GM10248 (cell line): ENCODE data around the gene SMG5.

Source experiments
- CTCF ChIA-PET: fragments of 300-600 bp; sonication (Branson Sonifier 250); formaldehyde crosslinking; extraction: SDS; loops from one replicate; lab custom pipeline; 2021; ENCODE audit warnings: antibody characterized with exemption; lab: Yijun Ruan, JAX
- POLR2A ChIA-PET: fragments of 350-650 bp; sonication (Branson Sonifier 250); formaldehyde crosslinking; extraction: SDS; loops from one replicate; lab custom pipeline; 2020; ENCODE audit warnings: antibody characterized with exemption; lab: Yijun Ruan, JAX
- DNase-seq: peaks from one replicate; pipeline ENCODE4 v3.0.0; 2012; ENCODE audit errors: extremely low spot score
- TF ChIP-seq, protein P1 (sequence below): IDR thresholded peaks from 2 replicates; pipeline ENCODE4 v1.5.1; 2012; ENCODE audit warnings: mild to moderate bottlenecking, low read depth; ENCODE audit errors: extremely low read depth, missing control alignments, control extremely low read depth

SMG5 gene

DNA sequence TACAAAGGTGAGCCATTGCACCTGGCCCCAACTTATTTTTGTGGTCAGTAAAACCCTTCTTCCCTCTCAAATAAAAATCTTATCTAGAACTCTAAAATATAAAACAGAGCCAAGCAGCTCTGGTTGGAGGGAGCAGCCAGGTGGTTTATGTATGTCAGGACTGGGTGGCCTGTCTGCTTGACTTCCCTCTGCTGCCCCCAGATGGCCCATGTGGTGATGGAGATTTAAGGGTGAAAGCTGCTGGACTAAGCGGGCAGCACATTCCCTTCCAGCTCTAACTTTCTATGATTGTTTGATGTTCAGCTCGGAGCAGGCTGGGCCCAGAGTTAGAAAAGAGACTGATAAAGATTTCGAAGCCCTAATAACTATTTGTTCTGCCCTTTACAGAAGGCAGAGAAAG is 22.8 kb downstream of the SMG5 start:
- TF ChIP-seq, protein P1, sequence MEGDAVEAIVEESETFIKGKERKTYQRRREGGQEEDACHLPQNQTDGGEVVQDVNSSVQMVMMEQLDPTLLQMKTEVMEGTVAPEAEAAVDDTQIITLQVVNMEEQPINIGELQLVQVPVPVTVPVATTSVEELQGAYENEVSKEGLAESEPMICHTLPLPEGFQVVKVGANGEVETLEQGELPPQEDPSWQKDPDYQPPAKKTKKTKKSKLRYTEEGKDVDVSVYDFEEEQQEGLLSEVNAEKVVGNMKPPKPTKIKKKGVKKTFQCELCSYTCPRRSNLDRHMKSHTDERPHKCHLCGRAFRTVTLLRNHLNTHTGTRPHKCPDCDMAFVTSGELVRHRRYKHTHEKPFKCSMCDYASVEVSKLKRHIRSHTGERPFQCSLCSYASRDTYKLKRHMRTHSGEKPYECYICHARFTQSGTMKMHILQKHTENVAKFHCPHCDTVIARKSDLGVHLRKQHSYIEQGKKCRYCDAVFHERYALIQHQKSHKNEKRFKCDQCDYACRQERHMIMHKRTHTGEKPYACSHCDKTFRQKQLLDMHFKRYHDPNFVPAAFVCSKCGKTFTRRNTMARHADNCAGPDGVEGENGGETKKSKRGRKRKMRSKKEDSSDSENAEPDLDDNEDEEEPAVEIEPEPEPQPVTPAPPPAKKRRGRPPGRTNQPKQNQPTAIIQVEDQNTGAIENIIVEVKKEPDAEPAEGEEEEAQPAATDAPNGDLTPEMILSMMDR, result peak; percentile 17
- POLR2A ChIA-PET, result no interaction called here
- DNase-seq, result no peak
- CTCF ChIA-PET, result interaction anchor here (0.7 to 4.9 kb wide), 12 partner anchors 9 to 169 kb away, joined by 3 to 24 read pairs (median 4); partner anchors contain the start of genes BGLAP and TMEM79

DNA sequence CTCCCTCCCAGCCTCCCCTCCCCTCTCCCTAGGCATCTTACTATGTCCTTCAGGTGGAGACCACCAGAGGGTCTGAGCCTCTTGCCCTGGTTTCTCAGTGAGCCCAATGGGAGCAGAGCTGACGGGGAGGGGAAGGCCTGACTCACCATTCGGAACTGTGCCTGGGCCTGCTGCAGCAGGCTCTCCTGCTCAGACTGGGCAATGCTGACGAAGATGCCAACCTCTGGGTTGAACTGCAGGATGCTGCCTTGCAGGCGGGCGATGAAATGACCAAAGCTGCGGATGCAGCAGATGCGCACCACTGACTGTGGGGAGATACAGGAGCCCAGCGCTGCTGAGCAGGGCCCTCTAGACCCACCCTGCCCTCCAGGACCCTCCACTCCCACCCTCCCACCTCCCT is 23.8 kb downstream of the SMG5 start:
- ChIA-PET CTCF (interaction anchor here (1.5 to 4.9 kb wide), 5 partner anchors 10 to 168 kb away, joined by 3 to 24 read pairs (median 4); no protein-coding TSS in a partner anchor), POLR2A (no interaction called here)
- TF ChIP-seq, protein P1, result no peak
- no peak for DNase-seq

DNA sequence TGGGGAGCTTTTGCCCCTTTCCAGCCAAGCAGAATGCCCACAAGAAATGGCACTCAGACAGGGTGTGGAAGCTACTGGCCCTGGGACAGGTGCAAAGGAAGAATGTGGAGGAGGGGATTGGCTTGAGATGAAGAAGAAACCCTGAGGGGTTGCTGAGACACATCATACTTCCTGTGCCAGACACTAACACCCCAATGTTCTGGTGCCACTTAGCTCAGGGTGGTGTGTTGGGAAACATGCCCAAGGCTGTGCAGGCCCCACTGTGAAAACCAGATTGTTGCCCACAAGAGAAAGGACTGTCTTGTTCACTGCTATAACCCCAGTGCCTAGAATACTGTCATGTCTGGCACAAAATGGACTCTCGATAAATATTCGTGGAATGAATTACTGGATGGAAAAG is 24.9 kb downstream of the SMG5 start:
- no peak for DNase-seq
- ChIA-PET CTCF (interaction anchor here (0.8 to 1.0 kb wide), 2 partner anchors 12 to 97 kb away, joined by 3 read pairs; no protein-coding TSS in a partner anchor), POLR2A (no interaction called here)
- TF ChIP-seq, protein P1, result no peak

DNA sequence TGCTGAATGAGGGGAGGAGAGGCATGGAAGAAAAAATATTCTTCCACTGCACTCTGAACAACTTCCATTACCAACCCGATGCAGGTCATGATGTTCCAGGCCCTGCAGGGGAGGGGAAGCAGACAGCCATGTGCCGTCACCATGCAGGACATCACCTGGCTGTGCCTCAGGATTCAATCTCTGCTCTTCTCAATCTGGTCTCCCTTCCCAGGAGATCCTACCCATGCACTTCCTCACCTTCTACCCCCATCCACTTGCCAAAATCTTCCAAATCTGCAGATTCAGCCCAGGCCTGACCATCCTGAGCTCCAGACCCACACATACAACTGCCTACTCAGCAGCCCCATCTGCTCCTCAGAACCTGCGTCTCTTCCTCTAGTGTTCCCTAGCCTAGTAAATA is 29.0 kb downstream of the SMG5 start:
- ChIA-PET POLR2A (no interaction called here), CTCF (no interaction called here)
- TF ChIP-seq, protein P1, result no peak

DNA sequence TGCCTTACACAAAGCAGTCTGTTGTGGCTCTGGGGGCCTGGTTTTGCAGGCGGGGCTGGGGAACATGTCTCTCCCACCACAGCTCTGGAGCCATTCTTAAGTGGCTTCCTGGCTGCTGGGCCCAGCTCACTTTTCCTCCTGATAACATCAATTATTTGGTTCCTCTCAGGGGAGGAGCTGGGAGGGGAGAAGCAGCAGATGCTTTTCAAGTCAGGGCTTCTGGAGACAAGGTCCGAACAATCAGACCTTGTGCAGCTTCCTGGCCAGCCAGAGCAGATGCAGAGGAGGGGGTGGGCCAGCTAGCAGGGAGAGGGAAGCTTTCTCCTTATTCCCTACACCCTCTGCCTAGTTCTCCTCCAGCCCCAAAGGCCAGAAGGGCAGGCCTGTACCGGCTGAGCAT is 31.1 kb downstream of the SMG5 start:
- CTCF ChIA-PET, result interaction anchor here (0.8 to 2.3 kb wide), 9 partner anchors 8 to 185 kb away, joined by 3 to 8 read pairs (median 4); partner anchors contain the start of genes BGLAP, PMF1 and SLC25A44
- TF ChIP-seq, protein P1, result no peak
- DNase-seq, result no peak
- POLR2A ChIA-PET, result interaction anchor here (0.6 kb wide), 2 partner anchors 21 to 26 kb away, joined by 10 to 14 read pairs; no protein-coding TSS in a partner anchor

More for the DNA sequence above, 29.0 kb downstream of the SMG5 start:
- DNase-seq, result no peak

DNA sequence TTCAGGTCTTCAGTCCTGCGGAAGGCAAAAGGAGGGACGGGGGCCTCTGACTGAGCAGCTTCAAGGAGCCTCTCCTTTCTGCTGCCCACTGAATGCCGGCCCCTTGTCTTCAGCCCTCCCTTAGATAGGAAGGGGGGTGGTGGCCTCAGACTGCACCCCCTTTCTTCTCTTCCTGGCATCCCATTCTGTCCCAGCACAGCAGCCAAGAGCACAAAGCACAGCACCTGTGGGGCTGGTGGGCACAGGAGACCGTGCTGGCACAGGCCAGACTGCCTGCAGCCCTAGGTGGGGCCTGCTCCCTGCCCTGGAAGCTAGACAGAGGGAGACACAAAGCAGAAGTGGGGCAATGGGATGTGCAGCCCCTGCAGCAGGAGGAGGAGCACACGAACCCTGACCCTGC is 33.0 kb downstream of the SMG5 start:
- ChIA-PET POLR2A (no interaction called here), CTCF (interaction anchor here (2.3 kb wide), 1 partner anchor 10 kb away, joined by 6 read pairs; no protein-coding TSS in a partner anchor)
- TF ChIP-seq, protein P1, result no peak
- DNase-seq, result no peak

DNA sequence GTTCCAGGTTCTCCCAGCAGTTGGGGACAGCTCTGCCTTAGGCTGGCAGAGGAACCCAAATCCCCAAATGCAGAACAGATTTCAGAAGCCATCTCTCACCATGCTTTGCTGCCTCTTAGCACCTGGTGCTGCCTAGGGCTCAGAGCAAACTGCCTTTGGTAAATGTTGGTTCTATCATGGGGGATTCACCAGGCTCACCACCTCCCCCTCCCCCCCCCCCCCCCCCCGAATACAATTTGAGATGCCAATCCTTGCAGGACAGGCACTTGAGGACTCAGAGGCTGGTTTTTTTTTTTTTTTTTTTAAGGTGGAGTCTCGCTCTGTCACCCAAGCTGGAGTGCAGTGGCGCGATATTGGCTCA is 34.3 kb downstream of the SMG5 start:
- DNase-seq, result no peak
- POLR2A ChIA-PET, result no interaction called here
- CTCF ChIA-PET, result interaction anchor here (0.7 to 4.8 kb wide), 2 partner anchors 23 to 29 kb away, joined by 3 to 34 read pairs; no protein-coding TSS in a partner anchor
- TF ChIP-seq, protein P1, result no peak
